GM18868 (cell line): ENCODE results near the gene SORL1.

Experiments used
- ATAC-seq: cut with Tn5 transposase; IDR thresholded peaks from one replicate; pipeline ENCODE4 v1.9.1; 2021; ENCODE audit warnings: mild to moderate bottlenecking, moderate library complexity; ENCODE audit not compliant: unreplicated experiment

The SORL1 gene

GRCh38 chr11:121450401-121450800 is 1.7 kb upstream of the SORL1 start:
- no peak for ATAC-seq

- ATAC-seq, result no peak
Observed at GRCh38 chr11:121451178-121451985, 732 bp upstream of the SORL1 start.

GRCh38 chr11:121452609-121453150 is 566 bp downstream of the SORL1 start, which contains the start of gene SORL1-AS1:
Gene SORL1-AS1 (minus strand): TSS chr11:121452967.
- peak; percentile 38 for ATAC-seq

- no peak for ATAC-seq
Observed at GRCh38 chr11:121453589-121454299, 1.6 kb downstream of the SORL1 start.

- no peak for ATAC-seq
Observed at GRCh38 chr11:121455115-121455514, 3.0 kb downstream of the SORL1 start.

- ATAC-seq, result no peak
Observed at GRCh38 chr11:121456151-121456550, 4.0 kb downstream of the SORL1 start.

- ATAC-seq, result no peak
Observed at GRCh38 chr11:121456816-121457431, 4.8 kb downstream of the SORL1 start.

- no peak for ATAC-seq
Observed at GRCh38 chr11:121458551-121458950, 6.4 kb downstream of the SORL1 start.

GRCh38 chr11:121459413-121460017 is 7.4 kb downstream of the SORL1 start:
- no peak for ATAC-seq

- no peak for ATAC-seq
Observed at GRCh38 chr11:121460941-121461514, 8.9 kb downstream of the SORL1 start.

- no peak for ATAC-seq
Observed at GRCh38 chr11:121461843-121462242, 9.7 kb downstream of the SORL1 start.

- no peak for ATAC-seq
Observed at GRCh38 chr11:121463689-121464335, 11.7 kb downstream of the SORL1 start.

GRCh38 chr11:121464352-121464946 is 12.3 kb downstream of the SORL1 start:
- ATAC-seq, result peak; percentile 41

GRCh38 chr11:121465709-121466062 is 13.6 kb downstream of the SORL1 start:
- no peak for ATAC-seq

GRCh38 chr11:121466063-121466794 is 14.1 kb downstream of the SORL1 start:
- ATAC-seq, result no peak

GRCh38 chr11:121467471-121467870 is 15.4 kb downstream of the SORL1 start:
- ATAC-seq, result no peak

GRCh38 chr11:121467965-121468364 is 15.9 kb downstream of the SORL1 start:
- ATAC-seq, result peak; percentile 56

GRCh38 chr11:121469910-121470309 is 17.8 kb downstream of the SORL1 start:
- ATAC-seq, result no peak

GRCh38 chr11:121471167-121471566 is 19.1 kb downstream of the SORL1 start:
- ATAC-seq, result no peak
